ENCODE data around the gene OCEL1.
"Not testable (repeated sequence)": the region's sequence is repeated elsewhere in the genome, so short reads cannot be mapped to it uniquely, and the experiment has no call there.

Gene OCEL1

DNA sequence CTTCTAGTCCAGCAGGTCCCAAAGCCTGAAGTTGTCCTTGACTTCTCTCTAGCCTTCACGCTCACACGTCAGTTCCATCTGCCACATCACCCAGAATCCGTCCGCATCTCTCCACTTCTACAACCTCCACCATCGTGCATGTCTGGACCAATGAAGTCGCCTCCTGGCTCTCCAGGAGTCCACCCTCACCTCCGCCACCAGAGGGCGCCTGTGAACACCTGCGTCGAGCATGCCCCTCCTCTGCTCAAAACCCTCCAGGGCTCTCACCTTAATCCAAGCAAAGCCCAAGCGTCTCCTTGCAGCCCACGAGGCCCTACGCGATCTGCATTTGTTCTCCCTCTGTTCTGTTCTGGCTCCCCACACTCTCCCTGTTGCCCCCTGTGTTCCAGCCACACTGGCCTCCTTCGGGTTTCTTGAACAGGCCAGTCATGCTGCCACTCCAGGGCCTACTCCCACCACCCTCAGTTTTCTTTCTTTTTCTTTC lies 34.9 kb downstream of the OCEL1 start:
- DNase-seq (ENCODE audit: low read depth in 1 of 2, low spot score in 1 of 2) = peak; percentile 87 to 91

DNA sequence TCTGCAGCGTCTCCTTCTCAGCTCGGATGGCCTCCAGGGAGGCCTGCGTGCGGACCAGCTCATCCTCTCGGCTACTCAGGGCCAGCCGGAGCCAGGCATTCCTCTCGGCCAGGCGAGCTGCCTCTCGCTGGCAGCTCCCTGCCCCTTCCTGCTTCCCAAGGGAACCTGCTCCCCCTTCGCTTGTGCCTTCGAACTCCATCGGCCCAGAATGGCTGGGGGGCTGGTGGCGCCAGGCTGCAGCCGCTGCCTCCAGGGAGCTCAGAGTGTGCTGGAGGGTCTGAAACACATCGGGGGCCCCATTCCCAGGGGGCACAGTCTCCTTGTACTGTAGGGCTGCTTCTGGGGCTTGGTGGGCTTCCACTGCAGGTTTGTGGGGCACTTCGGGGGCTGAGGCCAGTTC lies 36.5 kb downstream of the OCEL1 start:
- DNase-seq (ENCODE audit: low read depth in 1 of 2, low spot score in 1 of 2) = no peak

DNA sequence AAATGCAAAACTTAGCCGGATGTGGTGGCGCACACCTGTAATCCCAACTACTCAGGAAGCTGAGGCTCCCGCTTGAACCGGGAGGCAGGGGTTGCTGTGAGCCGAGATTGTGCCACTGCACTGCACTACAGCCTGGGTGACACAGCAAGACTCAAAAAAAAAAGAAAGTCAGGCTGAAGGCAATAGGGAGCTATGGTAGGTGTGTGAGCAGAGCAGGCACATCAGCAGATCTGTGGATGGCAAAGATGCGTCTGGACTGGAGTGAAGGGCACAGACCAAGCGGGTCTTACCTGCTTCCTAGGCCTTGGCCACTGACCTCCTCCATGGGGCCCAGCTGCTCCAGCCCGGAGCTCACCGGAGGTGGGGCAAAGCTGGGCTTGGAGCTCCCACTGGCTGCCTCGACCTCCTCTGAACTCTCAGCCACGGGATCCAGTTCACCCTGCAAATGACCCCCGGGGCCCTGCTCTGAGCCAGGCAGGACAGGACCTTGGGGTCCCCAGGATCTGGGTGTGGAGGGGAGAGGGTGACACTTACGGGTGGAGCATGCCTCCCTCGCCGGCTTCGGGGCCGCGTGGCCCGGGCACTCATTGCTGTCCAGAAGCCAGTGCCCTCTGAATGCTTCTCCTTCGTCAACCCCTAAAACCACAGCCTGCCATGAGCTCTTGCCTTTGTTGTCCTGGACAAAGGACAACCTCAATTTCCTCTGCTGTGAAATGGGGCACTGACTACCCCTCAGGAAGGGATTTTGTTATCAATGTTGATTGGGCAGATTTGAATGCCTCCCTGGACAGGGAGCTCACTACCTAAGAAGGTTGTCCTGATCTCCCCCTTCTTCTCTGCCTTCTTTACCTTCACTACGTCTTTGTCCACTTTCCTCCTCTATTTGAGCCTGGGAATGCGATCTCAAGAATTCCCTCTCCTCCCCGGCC lies 38.0 kb downstream of the OCEL1 start:
- DNase-seq (ENCODE audit: low read depth in 1 of 2, low spot score in 1 of 2) = no peak

DNA sequence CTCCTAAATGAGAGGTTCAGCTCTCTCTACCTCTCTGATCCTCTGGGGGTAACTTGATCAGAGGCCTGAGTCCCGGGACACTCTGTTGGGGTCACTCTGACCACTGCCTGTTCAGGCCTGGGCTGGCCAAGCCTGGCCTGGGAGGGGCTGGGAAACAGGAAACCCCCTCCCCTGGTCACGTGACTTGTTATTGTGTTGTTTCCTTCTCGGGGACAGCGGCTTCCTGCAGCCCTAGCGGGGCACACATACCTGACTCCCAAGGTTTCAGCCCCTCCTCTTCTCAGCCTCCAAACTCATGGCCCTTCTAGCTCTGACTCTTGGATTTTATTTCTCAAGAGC lies 38.6 kb downstream of the OCEL1 start, which contains the start of gene USHBP1:
Gene USHBP1, minus strand, starts transcription at position 105 of the 339 bp plus-strand sequence. CDS start 446 bp downstream, outside the sequence.
- no peak for DNase-seq (ENCODE audit: low read depth in 1 of 2, low spot score in 1 of 2)

DNA sequence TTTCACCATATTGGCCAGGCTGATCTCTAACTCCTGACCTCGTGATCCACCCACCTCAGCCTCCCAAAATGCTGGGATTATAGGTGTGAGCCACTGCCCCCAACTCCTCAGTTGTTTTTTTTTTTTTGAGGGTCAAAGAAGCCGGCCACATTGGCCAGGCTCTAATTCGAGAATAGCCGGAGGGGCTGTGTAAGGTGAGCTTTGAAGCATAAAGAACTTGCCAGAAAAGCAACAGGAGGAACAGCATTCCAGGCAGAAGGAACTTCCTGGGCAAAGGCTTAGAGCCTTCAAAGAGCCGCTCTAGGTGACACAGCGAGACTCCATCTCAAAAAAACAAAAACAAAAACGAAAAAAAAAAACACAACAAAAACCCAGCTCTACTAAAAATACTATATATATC lies 40.0 kb downstream of the OCEL1 start:
- no peak for DNase-seq (ENCODE audit: low read depth in 1 of 2, low spot score in 1 of 2)

DNA sequence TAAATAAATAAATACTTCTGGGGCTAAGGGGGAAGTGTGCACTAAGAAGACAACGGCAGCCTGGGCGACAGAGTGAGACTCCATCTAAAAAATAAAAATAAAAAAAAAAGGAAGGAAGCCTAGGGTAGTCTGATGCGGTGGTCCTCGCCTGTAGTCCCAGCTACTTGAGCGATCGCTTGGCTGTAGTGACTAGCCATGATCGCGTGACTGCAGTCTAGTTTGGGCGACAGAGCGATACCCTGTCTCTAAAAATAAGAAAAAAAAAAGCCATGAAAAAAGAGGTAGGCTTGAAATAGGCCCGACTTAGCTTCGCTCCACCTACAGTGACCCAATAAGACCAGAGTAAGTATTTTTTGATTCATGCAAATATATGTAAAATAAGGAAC lies 40.6 kb downstream of the OCEL1 start:
- DNase-seq (ENCODE audit: low read depth in 1 of 2, low spot score in 1 of 2) = no peak

DNA sequence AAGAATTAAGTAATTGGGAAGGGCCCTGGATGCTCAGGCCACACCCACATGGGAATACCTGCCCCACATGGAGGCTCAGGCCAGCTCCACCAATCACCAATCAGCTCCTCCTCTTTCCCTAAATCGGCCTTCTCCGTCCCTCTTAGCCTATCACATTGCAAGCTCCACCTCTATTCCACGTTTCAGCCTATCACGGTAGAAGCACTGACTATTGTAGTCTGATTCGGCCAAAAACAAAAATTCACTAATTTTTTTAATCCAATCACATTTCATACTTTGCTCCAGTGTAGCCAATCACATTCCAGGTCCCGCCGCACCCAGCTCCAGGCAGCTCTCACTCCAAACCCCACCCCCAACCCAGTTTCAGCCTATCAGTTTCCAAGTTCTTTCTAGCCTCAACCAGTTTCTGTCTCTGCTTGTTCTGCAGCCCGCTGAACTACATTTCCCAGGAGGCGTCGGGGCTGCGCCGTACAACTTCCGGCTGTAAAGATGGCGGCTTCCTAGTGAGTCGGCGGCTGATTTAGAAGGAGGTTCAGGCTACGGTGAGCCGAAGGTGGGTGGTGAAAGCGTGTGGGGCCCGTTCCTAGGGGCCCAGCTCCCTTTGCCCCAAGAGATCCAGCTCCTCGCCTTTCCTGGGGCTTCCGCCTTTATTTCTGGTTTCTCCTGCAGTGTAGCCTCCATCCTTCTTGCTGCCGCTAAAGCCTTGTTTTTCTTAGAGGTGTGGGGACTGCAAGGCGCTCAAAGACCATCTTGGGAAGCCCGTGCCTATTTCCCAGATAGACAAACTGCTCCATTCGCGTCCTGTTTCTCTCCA lies 41.2 kb downstream of the OCEL1 start, which contains the start of gene BABAM1:
Gene BABAM1, plus strand, starts transcription at position 469 of the 814 bp plus-strand sequence. CDS start 1,364 bp downstream, outside the sequence.
- DNase-seq (ENCODE audit: low read depth in 1 of 2, low spot score in 1 of 2) = peak; percentile 78 to 96

DNA sequence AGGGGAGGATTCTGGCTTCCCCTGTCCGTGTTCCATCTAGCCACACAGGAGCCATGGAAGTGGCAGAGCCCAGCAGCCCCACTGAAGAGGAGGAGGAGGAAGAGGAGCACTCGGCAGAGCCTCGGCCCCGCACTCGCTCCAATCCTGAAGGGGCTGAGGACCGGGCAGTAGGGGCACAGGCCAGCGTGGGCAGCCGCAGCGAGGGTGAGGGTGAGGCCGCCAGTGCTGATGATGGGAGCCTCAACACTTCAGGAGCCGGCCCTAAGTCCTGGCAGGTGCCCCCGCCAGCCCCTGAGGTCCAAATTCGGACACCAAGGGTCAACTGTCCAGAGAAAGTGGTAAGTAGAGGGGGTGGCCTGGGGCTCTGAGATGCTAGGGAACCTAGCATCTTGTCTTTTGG lies 42.7 kb downstream of the OCEL1 start:
- DNase-seq (ENCODE audit: low read depth in 1 of 2, low spot score in 1 of 2) = no peak

DNA sequence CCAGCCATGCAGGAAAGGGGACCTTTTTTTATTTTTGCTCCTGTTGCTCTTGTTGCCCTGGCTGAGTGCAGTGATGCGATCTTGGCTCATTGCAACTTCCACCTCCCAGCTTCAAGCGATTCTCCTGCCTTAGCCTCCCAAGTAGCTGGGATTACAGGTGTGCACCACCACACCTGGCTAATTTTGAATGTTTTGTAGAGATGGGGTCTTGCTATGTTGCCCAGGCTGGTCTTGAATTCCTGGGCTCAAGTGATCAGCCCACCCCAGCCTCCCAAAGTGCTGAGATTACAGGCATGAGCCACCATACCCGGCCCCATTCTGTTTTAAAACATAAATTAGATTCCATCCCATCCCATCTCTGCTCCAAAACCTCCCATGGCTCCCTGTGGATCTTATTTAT lies 48.9 kb downstream of the OCEL1 start:
- DNase-seq (ENCODE audit: low read depth in 1 of 2, low spot score in 1 of 2) = not testable (repeated sequence)

DNA sequence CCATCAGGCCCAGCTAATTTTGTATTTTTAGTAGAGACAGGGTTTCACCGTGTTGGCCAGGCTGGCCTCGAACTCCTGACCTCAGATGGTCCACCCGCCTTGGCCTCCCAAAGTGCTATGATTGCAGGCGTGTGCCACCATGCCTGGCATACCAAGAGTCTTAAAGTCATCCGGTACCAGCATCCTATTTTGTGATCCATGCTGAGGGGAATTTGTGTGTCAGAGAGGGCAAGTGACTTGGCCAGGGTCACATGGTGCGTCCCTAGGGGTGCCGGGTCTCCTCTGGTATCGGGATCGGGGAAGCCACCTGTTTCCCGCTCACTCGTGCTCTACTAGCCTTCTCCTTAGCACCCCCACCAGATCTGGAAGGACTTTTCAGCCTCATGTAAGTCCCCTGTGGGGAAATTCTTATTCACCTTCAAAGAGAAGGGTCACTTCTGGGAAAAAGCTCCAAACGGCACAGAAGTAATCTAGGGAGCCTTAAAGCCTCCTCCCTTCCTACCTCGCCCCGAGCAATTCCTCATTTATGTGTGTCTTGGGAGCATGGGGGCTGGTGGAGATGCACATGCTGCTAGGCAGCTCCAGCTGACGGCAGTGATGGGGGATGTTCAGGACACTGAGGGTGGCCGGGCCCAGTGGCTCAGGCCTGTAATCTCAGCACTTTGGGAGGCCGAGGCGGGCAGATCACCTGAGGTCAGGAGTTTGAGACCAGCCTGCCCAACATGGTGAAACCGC lies 49.6 kb downstream of the OCEL1 start:
- no peak for DNase-seq (ENCODE audit: low read depth in 1 of 2, low spot score in 1 of 2)

Data from activated CD4-positive, alpha-beta T cell treated with anti-CD3 and anti-CD28 coated beads, Interleukin-2, amount 50 U/mL, for 24 hours (primary cell).